Bronchial epithelial cell (primary cell): ENCODE data around the gene GNB1L. TPM values are rescaled to one million over a fixed set of nuclear protein-coding genes. Genes with fewer than 3 reads are reported as not detected.

Experiments
- DNase-seq: peaks from one replicate; pipeline ENCODE4 v3.0.0-alpha.2; 2010; ENCODE audit warnings: low read depth
- FAIRE-seq: peaks from 2 replicates; lab custom pipeline; 2011; peaks lifted over from hg19 to GRCh38; lab: Jason Lieb, UNC
- H3K27me3 ChIP-seq: 2 replicates; pipeline ENCODE4 v1.5.1; 2011; ENCODE audit warnings: low read length; ENCODE audit not compliant: control insufficient read depth, insufficient read depth
- H3K36me3 ChIP-seq: 2 replicates; pipeline ENCODE4 v1.5.1; 2011; ENCODE audit warnings: low read length; ENCODE audit not compliant: control insufficient read depth, insufficient read depth
- H3K4me3 ChIP-seq: 2 replicates; pipeline ENCODE4 v1.5.1; 2011; ENCODE audit warnings: mild to moderate bottlenecking, low read depth, low read length, control low read depth
- total RNA-seq: library from RNA; depleted of rRNA; stranded (reverse); fragments of >200 nt; gene quantifications from 2 replicates; pipeline ENCODE4 v1.2.1, GENCODE V29; 2014
- TF ChIP-seq, protein P1 (sequence below): IDR thresholded peaks from 2 replicates; pipeline ENCODE4 v1.5.1; 2011; ENCODE audit warnings: mild to moderate bottlenecking, moderate library complexity, low read length, control low read depth, inconsistent platforms; ENCODE audit not compliant: insufficient read depth, severe bottlenecking

GNB1L gene
- total RNA-seq, 1 donor from 2014 or later = 7.6 TPM

DNA sequence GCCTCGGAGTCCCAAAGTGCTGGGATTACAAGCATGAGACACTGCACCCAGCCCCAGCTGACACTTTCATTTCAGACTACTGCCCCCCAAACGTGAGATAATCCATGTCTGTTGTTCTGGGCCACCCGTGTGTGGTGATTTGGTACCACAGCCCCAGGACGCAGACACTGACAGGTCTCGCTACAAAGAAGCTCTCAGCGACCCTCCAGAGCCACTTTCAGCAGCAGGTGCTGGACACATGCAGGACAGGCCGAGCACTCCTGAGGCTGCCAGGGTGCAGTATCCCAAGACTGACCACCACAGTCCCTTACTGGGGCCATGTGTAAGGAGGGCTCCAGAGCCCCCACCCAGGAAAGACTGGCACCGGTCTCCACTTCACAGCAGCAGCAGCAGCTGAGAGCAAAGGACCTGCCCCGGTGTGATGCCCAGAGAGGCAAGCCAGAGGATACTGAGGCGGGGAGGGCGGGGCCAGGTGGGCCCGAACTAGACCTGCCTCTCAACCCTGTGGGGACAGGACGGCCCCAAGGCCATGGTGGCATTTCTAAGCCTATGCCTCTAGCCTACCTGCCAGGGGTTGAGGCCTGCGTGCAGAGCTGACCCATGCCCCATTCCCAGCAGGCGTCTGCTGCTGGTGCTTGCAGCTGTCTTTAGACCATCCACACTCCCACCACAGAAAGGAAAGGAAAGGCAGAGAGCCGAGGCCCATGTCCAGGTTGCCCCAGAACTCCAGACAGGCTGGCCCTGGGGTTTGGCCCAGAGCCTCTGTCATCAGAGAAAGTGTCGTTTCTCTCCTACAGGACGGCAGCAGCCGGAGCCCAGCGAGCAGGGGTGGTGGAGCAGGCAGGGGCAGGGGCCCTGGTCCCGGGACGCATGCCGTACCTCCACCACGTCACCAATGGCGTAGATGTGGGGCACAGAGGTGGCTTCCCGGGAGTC, 28.0 kb upstream of the GNB1L start:
- H3K4me3 ChIP-seq = no peak overlapping the region
- no peak for FAIRE-seq

DNA sequence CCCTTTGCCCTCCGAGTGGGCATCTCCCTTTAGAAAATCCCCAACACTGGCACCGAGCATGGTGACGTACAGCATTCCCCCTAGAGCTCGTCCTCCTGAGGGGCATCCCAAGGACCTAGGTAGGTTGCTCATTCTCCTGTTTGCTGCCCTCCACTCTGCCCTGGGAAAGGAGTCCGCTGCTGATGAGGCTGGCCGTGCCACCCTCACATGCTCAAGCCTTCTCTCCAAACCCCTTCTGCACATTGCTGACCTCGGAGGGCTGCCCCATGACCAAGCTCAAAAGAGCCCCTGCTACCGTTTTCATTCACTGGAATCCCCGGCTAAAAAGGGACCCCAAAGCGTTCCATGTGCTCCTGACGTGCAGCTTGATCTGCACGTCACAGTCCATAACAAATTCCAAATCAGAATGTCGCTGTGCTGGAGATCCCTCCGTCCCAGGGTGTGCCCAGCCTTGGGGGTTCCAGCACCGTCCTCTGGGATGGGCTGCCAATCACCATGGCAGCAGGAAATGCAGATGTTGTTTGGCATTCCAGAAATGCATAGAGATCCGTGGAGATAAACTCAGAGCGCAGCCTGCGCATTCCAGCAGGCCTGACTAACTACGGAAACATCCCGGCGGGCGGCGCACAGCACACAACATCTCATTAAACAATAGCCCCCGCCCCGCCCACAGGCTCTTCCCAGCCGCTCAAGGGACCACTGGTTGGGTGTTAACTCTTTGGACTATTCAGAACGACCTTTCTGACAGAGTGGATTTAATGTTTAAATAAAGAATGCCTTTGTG, 26.3 kb upstream of the GNB1L start:
- H3K27me3 ChIP-seq = no peaks in the 10 kb centered on the region
- TF ChIP-seq, protein P1, sequence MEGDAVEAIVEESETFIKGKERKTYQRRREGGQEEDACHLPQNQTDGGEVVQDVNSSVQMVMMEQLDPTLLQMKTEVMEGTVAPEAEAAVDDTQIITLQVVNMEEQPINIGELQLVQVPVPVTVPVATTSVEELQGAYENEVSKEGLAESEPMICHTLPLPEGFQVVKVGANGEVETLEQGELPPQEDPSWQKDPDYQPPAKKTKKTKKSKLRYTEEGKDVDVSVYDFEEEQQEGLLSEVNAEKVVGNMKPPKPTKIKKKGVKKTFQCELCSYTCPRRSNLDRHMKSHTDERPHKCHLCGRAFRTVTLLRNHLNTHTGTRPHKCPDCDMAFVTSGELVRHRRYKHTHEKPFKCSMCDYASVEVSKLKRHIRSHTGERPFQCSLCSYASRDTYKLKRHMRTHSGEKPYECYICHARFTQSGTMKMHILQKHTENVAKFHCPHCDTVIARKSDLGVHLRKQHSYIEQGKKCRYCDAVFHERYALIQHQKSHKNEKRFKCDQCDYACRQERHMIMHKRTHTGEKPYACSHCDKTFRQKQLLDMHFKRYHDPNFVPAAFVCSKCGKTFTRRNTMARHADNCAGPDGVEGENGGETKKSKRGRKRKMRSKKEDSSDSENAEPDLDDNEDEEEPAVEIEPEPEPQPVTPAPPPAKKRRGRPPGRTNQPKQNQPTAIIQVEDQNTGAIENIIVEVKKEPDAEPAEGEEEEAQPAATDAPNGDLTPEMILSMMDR = no peak
- H3K4me3 ChIP-seq = no peak overlapping the region
- H3K36me3 ChIP-seq = no peaks in the 10 kb centered on the region
- FAIRE-seq = no peak
- DNase-seq = peak; percentile 75

More for the DNA sequence above, 28.0 kb upstream of the GNB1L start:
- DNase-seq = no peak
- Histone ChIP-seq H3K36me3 (no peaks in the 10 kb centered on the region), H3K27me3 (no peaks in the 10 kb centered on the region)
- TF ChIP-seq, protein P1 = no peak

DNA sequence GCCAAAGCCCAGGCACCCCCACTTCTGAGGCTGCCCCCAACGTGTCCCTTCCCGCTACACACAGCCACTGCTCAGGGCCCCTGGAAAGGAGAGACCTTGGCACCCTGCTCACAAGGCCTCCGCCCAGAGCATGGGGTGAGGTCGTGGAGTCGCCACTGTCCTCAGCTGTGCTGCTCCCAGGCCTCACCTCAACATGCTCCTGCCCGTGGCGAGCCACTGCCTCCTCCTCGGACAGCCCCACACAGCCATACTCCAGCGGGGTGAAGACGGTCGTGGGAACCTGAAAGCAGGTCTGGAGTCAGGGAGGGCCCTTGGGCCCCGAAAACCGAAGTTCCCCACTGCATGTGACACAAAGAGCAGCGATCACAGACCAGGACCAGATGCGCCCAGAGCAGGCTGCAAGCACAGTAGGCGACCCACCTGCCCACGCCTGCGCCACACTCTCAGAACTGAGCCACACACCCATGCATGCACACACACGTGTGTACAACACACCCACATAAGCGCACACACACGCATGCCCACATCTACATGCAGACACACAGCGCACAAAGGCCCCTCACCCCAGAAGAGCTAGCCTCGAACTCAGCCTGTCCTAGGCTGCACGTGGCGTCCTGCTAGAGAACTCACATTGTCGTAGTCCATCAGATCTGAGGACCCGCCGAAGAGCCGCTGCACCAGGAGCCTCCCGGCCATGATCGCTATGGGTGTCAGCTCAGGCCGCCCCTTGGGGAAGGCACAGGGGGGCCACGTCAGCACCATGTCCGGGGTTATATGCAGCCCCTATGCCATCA, 25.5 kb upstream of the GNB1L start:
- Histone ChIP-seq H3K4me3 (no peak overlapping the region), H3K27me3 (no peaks in the 10 kb centered on the region), H3K36me3 (no peaks in the 10 kb centered on the region)
- FAIRE-seq (no peak), DNase-seq (no peak)
- TF ChIP-seq, protein P1 = no peak

DNA sequence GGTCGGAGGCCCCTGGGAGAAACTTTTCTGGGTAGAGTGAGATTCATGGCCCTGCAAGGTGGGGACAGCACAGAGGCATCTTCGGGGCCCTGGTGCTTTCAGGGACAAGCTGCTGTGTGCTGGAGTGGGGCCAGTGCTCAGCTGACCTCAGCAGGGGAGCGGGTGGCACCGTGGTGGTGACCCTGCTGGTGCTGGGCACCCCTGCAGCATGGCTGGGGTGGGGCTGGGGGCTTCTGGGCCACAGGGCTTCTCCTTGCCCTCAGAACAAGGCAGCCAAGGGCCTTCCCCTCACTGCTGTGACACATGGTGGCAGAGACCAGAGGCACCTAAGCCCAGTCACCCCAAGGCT, 24.9 kb upstream of the GNB1L start:
- FAIRE-seq (no peak), DNase-seq (no peak)
- TF ChIP-seq, protein P1 = no peak

DNA sequence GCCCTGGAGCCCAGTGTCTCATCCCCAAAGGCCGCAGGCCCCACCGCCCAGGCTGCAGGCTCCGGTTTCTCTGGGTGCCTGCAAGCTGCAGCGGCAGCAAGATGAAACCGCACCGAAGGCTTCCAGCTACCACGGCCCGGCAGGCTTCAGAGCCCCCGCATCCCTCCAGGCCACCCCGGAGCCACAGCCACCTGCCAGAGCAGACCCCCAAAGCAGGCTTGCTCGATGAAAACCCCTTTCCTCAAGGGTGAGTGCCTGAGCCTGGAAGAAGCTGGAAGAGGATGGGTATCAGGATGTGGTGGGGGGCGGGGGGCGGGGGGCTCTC, 24.5 kb upstream of the GNB1L start:
- no peak overlapping the region for H3K4me3 ChIP-seq
- TF ChIP-seq, protein P1 = no peak
- FAIRE-seq (no peak), DNase-seq (no peak)
- H3K27me3 ChIP-seq = no peaks in the 10 kb centered on the region
- H3K36me3 ChIP-seq = no peaks in the 10 kb centered on the region

More for the DNA sequence above, 24.9 kb upstream of the GNB1L start:
- H3K27me3 ChIP-seq = no peaks in the 10 kb centered on the region
- no peaks in the 10 kb centered on the region for H3K36me3 ChIP-seq
- no peak overlapping the region for H3K4me3 ChIP-seq
